Astrocyte (in vitro differentiated cells and primary cell): ENCODE data around the gene MYOM3.
"Not testable (repeated sequence)": the region's sequence is repeated elsewhere in the genome, so short reads cannot be mapped to it uniquely, and the experiment has no call there.

ENCODE experiments used
- CTCF ChIP-seq: IDR thresholded peaks from 2 replicates; pipeline ENCODE4 v1.5.1; 2011; ENCODE audit warnings: low read depth, mild to moderate bottlenecking, inconsistent platforms, low read length, moderate library complexity; ENCODE audit not compliant: insufficient read depth
- EZH2 ChIP-seq: IDR thresholded peaks from 2 replicates; pipeline ENCODE4 v1.6.1; 2012; ENCODE audit warnings: mild to moderate bottlenecking, low read length, inconsistent platforms; ENCODE audit not compliant: insufficient read depth

- TF ChIP-seq CTCF, EZH2: not testable (repeated sequence)
Observed at GRCh38 chr1:24030976-24031516, 80.9 kb downstream of the MYOM3 start.
